ENCODE measurements around the gene STK11IP.

The STK11IP gene

DNA sequence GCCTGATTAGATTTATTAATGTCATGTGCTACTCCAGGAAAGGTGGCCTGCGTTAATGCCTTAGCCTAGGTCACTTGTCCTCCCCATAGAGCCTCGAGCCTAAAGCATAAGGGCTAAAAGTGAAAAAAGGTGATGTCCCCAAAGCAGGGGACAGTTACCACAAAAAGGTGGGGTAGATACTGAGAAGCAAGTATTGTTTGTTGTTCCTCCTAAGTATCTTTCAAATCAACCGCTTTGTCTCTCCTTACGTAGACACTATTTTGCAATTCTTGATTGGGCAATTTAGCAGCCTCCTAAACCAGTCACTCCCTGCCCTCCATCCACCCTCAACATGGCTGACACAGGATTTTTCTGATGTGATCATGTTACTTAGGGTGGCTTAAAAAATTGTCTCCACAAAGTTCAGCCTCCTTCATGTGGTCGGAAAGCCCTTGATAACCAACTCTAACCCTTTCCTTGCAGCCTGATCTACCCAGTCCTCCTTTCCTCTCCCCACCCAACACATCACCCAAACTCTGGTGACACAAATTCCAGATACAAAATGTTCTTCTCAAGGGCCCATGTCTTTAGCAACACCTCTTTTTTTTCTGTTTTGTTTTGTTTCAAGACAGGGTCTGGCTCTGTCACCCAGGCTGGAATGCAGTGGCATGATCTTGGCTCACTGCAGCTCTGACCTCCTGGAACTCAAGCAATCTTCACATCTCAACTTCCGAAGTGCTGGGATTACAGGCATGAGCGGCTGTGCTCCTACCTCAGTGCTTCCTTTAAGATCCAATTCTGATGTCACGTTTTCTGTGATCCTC, 18.6 kb upstream of the STK11IP start:
- DNase-seq (ENCODE audit: low spot score): no peak

DNA sequence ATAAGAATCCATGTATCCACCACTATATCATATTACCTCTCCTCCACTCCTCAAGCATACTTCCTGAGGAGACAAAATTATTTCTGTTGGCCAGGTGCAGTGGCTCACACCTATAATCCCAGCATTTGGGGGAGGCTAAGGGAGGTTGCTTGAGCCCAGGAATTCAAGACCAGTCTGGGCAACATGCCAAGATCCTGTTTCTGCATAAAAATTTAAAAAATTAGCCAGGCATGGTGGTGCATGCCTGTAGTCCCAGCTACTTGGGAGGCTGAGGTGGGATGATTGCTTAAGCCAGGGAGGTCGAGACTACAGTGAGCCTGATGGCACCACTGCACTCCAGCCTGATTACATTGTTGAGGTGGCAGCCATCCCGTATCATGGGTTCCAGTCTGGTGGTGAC, 16.3 kb upstream of the STK11IP start:
- no peak for DNase-seq (ENCODE audit: low spot score)

DNA sequence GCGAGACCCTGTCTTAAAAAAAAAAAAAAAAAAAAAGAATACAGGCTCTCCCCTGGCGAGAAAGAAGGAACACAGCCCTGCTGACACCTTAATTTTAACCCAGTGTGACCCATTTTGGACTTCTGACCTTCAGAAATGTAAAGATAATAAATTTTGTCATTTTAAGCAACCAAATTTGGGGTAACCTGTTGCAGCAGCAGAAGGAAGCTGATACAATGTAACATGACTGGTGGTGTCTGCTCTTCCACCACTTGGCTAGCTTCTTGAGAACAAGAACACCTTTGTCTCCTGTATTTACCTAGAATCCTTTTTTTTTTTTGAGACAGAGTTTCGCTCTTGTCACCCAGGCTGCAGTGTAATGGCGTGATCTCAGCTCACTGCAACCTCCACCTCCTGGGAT, 6.6 kb upstream of the STK11IP start:
- no peak for DNase-seq (ENCODE audit: low spot score)

DNA sequence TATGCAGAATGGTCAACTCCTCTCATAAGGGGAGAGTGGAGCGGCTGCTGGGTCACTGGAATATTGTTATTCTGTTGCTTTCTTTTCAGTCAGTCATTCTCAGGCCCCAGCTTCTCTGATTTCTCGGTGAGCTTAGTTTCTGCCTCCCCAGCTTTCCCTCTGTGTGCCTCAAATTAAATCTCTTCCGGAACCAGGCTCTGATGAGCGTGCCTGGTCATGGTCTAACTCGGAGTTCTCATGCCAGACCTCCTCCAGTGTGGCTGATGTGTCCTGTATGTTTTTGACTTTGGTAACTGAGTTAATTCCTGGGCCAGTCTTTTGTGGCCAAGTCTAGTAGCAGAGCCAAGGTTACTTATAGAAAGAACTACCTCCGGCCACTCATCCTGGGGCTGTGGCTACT, 4.9 kb upstream of the STK11IP start:
- DNase-seq (ENCODE audit: low spot score): no peak

DNA sequence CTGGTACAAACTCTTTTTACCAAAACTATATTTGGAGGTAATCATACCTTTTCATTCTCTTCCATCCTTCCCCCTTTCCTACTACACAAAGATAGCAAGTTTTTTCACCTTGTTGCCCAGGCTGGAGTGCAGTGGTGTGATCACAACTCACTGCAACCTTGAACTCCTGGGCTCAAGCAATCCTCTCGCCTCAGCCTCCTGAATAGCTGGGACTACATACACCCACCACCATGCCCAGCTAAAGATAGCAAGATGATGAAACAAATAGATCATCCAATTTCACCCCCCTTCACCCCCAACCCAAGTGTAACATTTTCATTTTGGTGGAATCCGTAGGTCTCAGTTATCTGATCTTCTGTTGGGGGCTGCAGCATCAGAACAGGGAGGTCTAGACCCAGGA, 4.5 kb upstream of the STK11IP start:
- no peak for DNase-seq (ENCODE audit: low spot score)

DNA sequence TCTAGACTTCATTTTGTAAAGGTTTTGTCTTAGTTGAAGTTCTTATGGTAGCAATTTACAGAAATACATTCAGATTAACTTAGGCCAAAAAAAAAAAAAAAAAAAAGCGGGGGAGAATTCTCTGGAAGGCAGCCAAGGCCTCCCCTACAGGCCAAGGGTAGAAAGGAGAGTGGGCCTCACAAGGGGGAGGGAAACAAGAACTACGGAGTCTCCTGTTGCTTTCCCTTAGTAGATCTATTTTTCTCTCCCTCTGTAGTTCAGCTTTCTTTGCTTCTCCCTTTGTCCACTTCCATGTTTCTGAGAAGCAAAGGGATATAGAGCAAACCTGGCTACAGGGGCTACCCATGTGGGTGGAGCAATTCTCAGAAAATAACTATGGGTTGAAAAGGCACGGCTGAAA, 2.4 kb upstream of the STK11IP start:
- DNase-seq (ENCODE audit: low spot score): no peak

DNA sequence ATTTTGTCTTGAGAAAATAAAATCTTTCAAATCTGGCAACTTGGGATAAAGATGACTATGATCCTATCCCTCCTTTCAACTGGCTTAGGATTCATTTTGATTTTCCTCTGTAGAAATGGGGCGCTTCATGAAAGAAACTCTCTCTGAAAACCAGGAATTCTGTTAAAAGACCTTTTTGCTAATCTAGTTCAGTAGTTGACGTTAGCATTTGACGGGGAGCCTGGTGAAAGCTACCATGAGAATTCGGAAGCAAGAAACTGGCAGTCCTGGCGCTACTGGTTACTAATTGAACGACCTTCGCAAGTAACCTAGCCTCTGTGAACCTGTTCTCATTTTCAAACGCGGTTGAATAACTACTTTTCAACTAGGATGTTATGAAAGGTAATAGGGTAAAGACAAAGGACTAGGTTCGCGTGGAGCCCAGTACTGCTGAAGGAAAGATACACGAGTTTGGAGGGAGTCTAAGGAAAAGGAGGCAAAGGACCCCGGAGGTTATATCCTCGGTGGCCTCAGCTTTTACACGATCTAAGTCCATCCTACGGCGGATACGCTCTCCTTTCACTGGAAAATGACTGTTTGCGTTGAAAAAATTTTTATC, 604 bp upstream of the STK11IP start:
- DNase-seq (ENCODE audit: low spot score): no peak

DNA sequence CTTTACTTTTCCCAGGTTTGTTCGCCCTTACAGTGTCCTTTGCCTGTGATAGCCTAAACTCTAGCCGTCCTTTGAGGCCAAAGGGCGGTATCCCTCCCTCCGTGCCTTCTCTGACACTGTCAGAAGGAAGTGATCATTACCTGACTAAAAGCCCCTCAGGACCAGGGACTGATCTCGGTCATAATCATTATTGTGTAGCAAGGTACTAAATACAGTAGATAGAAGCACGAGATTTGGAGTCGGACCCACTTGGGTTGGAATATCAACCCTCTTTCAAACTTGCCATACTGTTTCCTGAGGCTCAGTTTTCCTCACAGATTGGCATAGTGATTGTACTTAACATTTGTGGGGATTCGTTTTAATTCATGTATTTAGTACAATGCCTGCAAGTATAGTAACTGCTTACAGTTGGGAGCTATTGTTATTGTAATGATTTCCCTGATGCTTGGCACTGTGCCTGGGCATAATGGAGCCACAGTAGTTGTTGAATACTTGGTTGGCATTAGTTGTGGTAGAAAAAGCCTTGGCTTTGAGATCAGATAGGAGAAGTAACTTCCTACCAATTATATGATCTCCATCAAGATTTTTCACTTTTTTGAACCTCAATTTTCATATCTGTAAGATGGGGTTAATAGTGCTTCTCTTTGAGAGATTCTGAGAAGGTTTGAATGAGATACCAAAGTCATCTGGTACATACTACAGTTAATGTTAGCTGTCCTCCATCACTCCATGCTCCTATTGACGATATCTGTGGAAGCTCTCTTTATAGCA, 836 bp downstream of the STK11IP start:
- no peak for DNase-seq (ENCODE audit: low spot score)

DNA sequence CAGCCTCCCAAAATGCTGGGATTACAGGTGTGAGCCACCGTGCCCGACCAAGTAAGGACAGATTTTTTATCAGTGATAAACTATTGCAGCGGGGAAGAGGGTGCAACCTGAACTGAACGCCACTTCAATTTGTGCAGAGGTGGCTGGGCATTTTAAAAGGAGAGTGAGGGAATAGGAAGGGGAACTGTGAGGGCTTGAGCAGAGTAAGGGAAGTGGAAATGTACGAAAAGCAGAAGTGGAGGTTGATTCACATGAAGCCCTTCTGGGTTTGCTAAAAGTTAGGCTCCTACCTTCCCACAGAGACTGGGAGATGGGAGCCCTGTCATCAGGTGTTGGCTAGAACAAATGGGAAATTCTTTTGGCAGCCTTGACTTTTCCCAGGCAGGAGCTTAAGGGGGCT, 6.1 kb downstream of the STK11IP start:
- no peak for DNase-seq (ENCODE audit: low spot score)

DNA sequence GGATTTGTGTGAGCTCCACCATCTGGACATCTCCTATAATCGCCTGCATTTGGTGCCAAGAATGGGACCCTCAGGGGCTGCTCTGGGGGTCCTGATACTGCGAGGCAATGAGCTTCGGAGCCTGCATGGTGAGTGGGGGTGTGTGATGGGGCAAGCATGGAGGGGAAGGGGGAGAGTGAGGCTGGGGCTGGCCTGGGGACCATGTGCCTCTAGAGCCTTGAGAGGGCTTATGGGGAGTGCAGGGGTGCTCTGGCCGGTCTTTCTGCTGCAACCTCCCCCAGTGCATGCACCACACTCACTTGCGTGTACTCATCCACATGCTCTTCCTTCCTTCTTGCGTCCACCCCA, 7.9 kb downstream of the STK11IP start:
- DNase-seq (ENCODE audit: low spot score): no peak

DNA sequence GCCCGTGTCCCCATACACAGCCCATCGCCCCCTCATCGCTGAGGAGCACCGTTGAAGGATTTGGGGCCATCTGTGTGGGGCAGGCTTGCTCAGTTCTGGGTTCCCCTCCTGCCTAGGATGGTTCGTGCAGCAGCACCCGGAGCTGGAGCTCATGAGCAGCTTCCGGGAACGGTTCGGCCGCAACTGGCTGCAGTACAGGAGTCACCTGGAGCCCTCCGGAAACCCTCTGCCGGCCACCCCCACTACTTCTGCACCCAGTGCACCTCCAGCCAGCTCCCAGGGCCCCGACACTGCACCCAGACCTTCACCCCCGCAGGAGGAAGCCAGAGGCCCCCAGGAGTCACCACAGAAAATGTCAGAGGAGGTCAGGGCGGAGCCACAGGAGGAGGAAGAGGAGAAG, 10.3 kb downstream of the STK11IP start:
- DNase-seq (ENCODE audit: low spot score): no peak

DNA sequence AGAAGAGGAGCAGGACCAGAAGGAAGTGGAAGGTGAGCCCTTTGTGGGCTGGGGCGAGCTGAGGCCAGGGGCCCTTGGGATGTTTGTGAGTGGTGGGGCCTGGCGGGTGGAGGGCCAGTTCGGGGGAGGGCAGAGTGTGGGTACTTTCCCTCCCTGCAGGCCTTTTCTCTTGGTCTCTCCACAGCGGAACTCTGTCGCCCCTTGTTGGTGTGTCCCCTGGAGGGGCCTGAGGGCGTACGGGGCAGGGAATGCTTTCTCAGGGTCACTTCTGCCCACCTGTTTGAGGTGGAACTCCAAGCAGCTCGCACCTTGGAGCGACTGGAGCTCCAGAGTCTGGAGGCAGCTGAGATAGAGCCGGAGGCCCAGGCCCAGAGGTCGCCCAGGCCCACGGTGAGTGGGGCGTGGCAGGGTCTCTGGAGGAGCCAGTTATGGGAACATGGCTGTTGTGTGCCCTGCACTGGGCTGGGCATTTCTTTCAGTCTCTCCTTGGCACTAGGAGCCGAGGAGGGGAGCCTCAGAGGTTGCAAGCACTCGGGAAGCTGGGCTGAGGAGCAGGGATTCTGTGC, 10.8 kb downstream of the STK11IP start:
- no peak for DNase-seq (ENCODE audit: low spot score)

DNA sequence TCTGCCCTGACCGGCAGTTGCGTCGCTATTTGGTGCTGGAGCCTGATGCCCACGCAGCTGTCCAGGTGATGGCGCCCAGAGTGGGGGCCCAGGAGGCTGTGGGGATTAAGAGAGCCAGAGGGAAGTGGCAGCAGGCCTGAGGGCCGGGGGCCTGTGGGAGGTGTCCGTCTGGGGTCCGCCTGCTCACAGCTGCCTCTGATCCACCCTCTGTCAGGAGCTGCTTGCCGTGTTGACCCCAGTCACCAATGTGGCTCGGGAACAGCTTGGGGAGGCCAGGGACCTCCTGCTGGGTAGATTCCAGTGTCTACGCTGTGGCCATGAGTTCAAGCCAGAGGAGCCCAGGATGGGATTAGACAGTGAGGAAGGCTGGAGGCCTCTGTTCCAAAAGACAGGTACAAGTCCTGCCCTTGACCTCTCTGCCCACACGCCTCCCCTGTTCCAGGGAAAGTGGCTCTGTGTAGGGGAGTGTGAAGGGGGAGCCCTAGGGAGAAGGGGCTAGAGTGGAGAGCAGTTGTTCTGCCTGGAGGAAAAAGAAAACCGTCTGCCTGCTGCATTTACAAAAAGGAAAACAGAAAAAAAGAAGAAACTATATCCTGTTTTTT, 11.6 kb downstream of the STK11IP start:
- no peak for DNase-seq (ENCODE audit: low spot score)

DNA sequence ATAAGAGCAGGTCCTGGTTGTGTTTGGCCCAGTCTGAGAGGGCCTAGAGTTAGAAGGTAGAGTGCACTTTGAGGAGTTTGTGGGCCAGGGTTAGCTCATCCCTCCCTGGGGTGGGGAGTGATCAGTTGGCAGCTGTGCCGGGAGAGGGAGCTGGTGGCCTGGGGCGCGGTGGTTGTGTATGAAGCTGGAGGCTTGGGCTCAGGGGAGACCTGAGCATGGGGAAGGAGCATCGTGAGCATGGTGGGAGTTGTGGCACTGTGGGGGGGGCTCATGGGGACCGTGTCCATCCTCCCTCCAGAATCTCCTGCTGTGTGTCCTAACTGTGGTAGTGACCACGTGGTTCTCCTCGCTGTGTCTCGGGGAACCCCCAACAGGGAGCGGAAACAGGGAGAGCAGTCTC, 13.6 kb downstream of the STK11IP start:
- no peak for DNase-seq (ENCODE audit: low spot score)

DNA sequence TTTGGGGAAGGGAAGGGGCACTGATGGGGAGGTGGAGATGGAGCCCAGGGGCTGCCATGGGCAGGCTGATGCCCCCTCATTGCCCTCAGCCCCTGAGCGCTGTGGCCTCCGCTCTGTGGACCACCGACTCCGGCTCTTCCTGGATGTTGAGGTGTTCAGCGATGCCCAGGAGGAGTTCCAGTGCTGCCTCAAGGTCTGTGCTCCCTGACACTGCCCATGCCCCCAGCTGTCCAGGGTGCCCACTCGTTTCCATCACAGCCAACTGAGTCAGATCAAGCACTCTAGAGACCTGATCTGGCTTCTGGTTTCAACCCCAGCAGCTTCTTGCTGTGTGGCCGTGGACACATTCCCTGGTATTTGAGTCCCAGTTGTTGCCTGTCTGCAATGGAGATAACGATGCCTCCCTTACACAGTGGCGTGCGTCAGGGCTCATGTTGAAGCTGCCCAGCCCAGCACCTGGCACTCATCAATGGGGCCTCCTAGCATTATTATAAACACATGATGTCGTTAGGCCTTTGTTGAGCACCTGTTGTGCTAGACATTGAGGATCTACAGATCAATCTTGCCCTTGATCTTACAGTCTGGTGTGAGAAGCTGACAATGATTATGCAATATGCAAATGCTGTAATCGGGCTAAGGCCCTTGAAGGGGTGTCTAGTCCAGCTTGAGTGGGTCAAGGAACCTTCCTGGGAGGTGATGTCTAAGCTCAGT, 14.4 kb downstream of the STK11IP start:
- no peak for DNase-seq (ENCODE audit: low spot score)

DNA sequence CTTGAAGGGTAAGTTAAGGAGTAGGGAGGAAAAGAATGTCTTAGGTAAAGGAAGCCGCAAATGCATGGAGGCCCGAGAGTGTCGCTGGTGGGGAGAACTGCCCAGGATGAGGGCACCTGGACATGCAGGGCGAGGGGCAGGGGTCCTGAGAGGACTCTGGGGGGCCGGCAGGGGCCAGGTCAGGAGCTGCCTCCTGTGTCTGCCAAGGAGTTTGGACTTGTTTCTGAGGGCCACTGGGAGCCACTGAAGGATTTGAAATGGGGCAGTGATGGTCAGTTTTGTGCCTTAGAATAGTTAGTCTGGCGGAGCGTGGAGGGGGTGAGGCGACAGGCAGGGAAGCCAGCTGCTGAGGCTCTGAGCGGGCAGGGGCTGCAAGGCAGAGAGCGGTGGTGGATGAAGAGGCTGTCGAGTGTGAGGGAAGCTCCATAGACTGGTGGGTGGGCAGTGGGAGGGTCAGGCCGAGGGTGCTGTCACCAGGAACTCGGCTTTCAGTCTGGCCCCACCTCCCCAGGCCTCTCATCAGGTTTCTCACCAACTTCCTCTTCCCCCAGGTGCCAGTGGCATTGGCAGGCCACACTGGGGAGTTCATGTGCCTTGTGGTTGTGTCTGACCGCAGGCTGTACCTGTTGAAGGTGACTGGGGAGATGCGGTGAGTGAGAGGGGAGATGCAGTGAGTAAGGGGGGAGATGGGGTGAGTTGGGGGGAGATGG, 15.1 kb downstream of the STK11IP start:
- no peak for DNase-seq (ENCODE audit: low spot score)

DNA sequence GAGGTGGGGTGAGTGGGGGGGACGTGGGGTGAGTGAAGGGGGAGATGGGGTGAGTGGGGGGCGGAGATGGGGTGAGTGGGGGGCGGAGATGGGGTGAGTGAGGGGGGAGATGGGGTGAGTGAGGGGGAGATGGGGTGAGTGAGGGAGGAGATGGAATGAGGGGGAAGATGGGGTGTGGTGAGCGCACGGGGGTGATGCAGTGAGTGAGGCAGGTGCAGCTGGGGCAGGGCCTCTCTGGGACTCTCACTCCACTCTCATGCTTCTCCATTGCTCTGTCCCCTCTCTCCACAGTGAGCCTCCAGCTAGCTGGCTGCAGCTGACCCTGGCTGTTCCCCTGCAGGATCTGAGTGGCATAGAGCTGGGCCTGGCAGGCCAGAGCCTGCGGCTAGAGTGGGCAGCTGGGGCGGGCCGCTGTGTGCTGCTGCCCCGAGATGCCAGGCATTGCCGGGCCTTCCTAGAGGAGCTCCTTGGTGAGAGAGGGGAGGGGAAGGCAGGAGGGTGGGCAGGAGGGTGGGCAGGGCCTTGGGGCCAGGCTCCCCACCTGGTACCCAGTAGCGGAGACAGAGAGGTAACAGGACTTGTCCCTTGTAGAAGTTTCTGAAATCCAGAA, 15.9 kb downstream of the STK11IP start:
- no peak for DNase-seq (ENCODE audit: low spot score)

DNA sequence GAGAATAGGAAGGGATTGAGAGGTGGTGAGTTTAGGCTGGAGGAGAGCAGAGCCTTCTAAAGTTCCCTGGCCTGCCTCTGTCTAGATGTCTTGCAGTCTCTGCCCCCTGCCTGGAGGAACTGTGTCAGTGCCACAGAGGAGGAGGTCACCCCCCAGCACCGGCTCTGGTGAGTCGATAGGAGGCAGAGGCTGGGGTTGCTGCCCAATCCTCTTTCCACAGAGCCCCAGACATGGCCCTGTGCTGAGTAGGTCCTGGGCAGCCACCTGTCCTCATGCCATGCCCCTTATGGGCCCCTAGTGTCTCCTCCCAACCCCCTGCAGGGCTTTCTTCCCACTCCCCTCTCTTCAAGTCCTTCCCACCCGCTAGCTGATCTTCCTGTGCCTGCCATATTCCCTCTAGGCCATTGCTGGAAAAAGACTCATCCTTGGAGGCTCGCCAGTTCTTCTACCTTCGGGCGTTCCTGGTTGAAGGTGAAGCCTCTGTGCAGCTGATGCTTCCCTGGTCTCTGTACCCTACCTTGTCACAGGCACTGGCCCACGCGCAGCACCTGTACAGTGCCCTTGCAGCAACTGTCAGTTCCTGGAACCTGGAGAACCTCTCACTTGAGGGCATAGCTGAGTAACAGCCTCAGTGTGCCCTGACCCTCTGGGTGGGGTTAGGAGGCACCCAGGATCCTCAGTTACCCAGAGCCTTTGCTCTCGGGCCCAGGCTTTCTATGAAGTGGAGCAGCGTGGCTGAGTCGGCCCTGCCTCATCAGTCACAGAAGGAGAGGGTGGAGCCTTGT, 16.6 kb downstream of the STK11IP start:
- DNase-seq (ENCODE audit: low spot score): no peak

DNA sequence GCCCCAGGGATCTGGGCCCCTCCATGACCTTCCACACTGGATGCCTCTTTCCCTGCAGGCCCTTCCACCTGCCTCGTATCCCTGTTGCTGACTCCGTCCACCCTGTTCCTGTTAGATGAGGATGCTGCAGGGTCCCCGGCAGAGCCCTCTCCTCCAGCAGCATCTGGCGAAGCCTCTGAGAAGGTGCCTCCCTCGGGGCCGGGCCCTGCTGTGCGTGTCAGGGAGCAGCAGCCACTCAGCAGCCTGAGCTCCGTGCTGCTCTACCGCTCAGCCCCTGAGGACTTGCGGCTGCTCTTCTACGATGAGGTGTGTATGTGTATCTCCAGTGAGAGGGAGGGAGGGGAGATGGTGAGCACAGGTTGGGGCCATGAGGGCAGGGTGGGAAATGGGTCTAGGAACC, 17.4 kb downstream of the STK11IP start:
- DNase-seq (ENCODE audit: low spot score): no peak

DNA sequence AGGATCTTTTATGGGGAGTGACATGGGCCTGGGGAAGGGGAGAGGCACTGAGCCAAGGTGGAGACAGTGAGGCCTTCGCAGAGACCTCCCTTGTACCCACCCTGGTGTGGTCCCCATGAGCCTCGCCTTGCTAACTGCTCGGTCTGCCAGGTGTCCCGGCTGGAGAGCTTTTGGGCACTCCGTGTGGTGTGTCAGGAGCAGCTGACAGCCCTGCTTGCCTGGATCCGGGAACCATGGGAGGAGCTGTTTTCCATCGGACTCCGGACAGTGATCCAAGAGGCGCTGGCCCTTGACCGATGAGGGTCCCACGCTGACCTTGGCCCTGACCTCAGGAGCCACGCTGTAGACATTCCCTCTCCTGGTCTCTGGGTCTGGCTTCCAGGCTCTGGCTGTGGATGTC, 18.2 kb downstream of the STK11IP start:
- no peak for DNase-seq (ENCODE audit: low spot score)
